Amniotic stem cell (primary cell): ENCODE results near the gene GTPBP3.
"Not testable (repeated sequence)": the region's sequence is repeated elsewhere in the genome, so short reads cannot be mapped to it uniquely, and the experiment has no call there.

Source experiments
- DNase-seq: peaks from one replicate; lab custom pipeline; 2025; lab: John Stamatoyannopoulos, UW

GTPBP3 gene

GRCh38 chr19:17341386-17341785 lies 4.0 kb downstream of the GTPBP3 start:
- no peak for DNase-seq

GRCh38 chr19:17341845-17342244 lies 4.5 kb downstream of the GTPBP3 start:
- DNase-seq: no peak

- DNase-seq: no peak
Observed at GRCh38 chr19:17346109-17346671, 8.8 kb downstream of the GTPBP3 start.

- no peak for DNase-seq
Observed at GRCh38 chr19:17347361-17347760, 10.0 kb downstream of the GTPBP3 start.

GRCh38 chr19:17347877-17348276 lies 10.5 kb downstream of the GTPBP3 start:
- DNase-seq: no peak

GRCh38 chr19:17348700-17349099 lies 11.3 kb downstream of the GTPBP3 start:
- DNase-seq: no peak

GRCh38 chr19:17351815-17352435 lies 14.6 kb downstream of the GTPBP3 start:
- DNase-seq: no peak

- DNase-seq: no peak
Observed at GRCh38 chr19:17352608-17353280, 15.4 kb downstream of the GTPBP3 start.

- DNase-seq: no peak
Observed at GRCh38 chr19:17353386-17353785, 16.0 kb downstream of the GTPBP3 start.

GRCh38 chr19:17357078-17357666 lies 19.8 kb downstream of the GTPBP3 start:
- DNase-seq: no peak

- no peak for DNase-seq
Observed at GRCh38 chr19:17357724-17358123, 20.4 kb downstream of the GTPBP3 start.

- DNase-seq: no peak
Observed at GRCh38 chr19:17358395-17358794, 21.0 kb downstream of the GTPBP3 start.

GRCh38 chr19:17359905-17360800 lies 22.8 kb downstream of the GTPBP3 start:
- no peak for DNase-seq

GRCh38 chr19:17363852-17364605 lies 26.7 kb downstream of the GTPBP3 start:
- DNase-seq: not testable (repeated sequence)

- no peak for DNase-seq
Observed at GRCh38 chr19:17365361-17365760, 28.0 kb downstream of the GTPBP3 start.

- no peak for DNase-seq
Observed at GRCh38 chr19:17370026-17370587, 32.8 kb downstream of the GTPBP3 start.

GRCh38 chr19:17376935-17377600 lies 39.7 kb downstream of the GTPBP3 start, which contains the start of gene PLVAP:
Gene PLVAP (minus strand): TSS chr19:17377342. CDS start chr19:17377288, 54 bp downstream.
- no peak for DNase-seq

GRCh38 chr19:17378271-17378670 lies 40.9 kb downstream of the GTPBP3 start:
- DNase-seq: no peak

- no peak for DNase-seq
Observed at GRCh38 chr19:17379221-17379631, 41.9 kb downstream of the GTPBP3 start.

- DNase-seq: no peak
Observed at GRCh38 chr19:17380426-17381138, 43.2 kb downstream of the GTPBP3 start.
